Endothelial cell of umbilical vein (primary cell): ENCODE data around the gene GPHA2. TPM values are rescaled to one million over a fixed set of nuclear protein-coding genes. Genes with fewer than 3 reads are reported as not detected.

Source experiments
- BruUV-seq: library from RNA; stranded (reverse); fragments of 400-500 nt; replicated peaks from 2 replicates; lab custom pipeline; 2021; lab: Mats Ljungman, UMichigan
- CTCF ChIA-PET: fragments of 300-600, 350-600 bp; sonication (Branson Sonifier 250); formaldehyde crosslinking; loops from one replicate; lab custom pipeline; 2021; ENCODE audit warnings: antibody characterized with exemption, inconsistent platforms; lab: Charles Lee
- POLR2A ChIA-PET: fragments of 300-600, 350-600 bp; sonication (Branson Sonifier 250); formaldehyde crosslinking; loops from one replicate; lab custom pipeline; 2021; ENCODE audit warnings: antibody characterized with exemption, inconsistent platforms; lab: Charles Lee
- DNase-seq: peaks from one replicate; pipeline ENCODE4 v3.0.0-alpha.2; 2011; ENCODE audit warnings: low read depth, low spot score
- FAIRE-seq: peaks from 2 replicates; lab custom pipeline; 2011; peaks lifted over from hg19 to GRCh38; lab: Jason Lieb, UNC
- H2AFZ ChIP-seq: 2 replicates; pipeline ENCODE4 v1.6.0; 2012; ENCODE audit warnings: low read depth, low read length, control low read depth, inconsistent platforms
- H3K27ac ChIP-seq: 2 replicates; pipeline ENCODE4 v1.5.1; 2011; ENCODE audit warnings: low read depth, mild to moderate bottlenecking, control low read depth, low read length, moderate library complexity; ENCODE audit not compliant: insufficient read depth
- H3K27me3 ChIP-seq, 2 experiments: 2 replicates each; pipeline versions ENCODE4 v1.6.0 to v1.6.1; 2011; ENCODE audit warnings: low read length in 2 of 2, mixed read lengths in 1 of 2; ENCODE audit not compliant: control insufficient read depth in 2 of 2, insufficient read depth in 2 of 2
- H3K36me3 ChIP-seq, 2 experiments: 2 replicates in 1 of 2; 3 replicates in 1 of 2; pipeline ENCODE4 v1.5.1; 2011; ENCODE audit warnings: low read length in 2 of 2, mild to moderate bottlenecking in 1 of 2, moderate library complexity in 1 of 2; ENCODE audit not compliant: control insufficient read depth in 2 of 2, insufficient read depth in 2 of 2; ENCODE audit errors: extremely low read depth in 1 of 2
- H3K4me1 ChIP-seq: 3 replicates; pipeline ENCODE4 v1.5.1; 2011; ENCODE audit warnings: mild to moderate bottlenecking, low read length; ENCODE audit not compliant: control insufficient read depth, insufficient read depth; ENCODE audit errors: extremely low read depth
- H3K4me2 ChIP-seq: 2 replicates; pipeline ENCODE4 v1.6.1; 2011; ENCODE audit warnings: low read length, control low read depth, mixed read lengths; ENCODE audit not compliant: insufficient read depth
- H3K4me3 ChIP-seq, 3 experiments: fragments of 200-600 bp in 1 of 3; sonication (generic), shearing (Covaris generic) in 1 of 3; replicated peaks in 1 of 3; 2 replicates each; pipeline ENCODE4 v1.5.1; 2011 to 2016; ENCODE audit warnings: control low read depth in 3 of 3, low read length in 3 of 3, mild to moderate bottlenecking in 2 of 3, inconsistent platforms in 1 of 3, low read depth in 1 of 3, moderate library complexity in 1 of 3; ENCODE audit not compliant: insufficient read depth in 1 of 3
- H3K79me2 ChIP-seq: 2 replicates; pipeline ENCODE4 v1.6.0; 2012; ENCODE audit warnings: low read length, inconsistent platforms; ENCODE audit not compliant: control insufficient read depth, insufficient read depth
- H3K9ac ChIP-seq: replicated peaks from 2 replicates; pipeline ENCODE3; 2011; ENCODE audit warnings: low read length, control low read depth; ENCODE audit not compliant: insufficient read depth; ENCODE audit errors: extremely low read depth
- H3K9me1 ChIP-seq: replicated peaks from 3 replicates; pipeline ENCODE4 v1.6.0; 2011; ENCODE audit warnings: mild to moderate bottlenecking, low read length; ENCODE audit not compliant: control insufficient read depth, insufficient read depth; ENCODE audit errors: extremely low read depth
- H3K9me3 ChIP-seq: replicated peaks from 2 replicates; pipeline ENCODE4 v1.5.1; 2012; ENCODE audit warnings: low read length, inconsistent platforms; ENCODE audit not compliant: control insufficient read depth, insufficient read depth
- H4K20me1 ChIP-seq: replicated peaks from 2 replicates; pipeline ENCODE3; 2011; ENCODE audit warnings: mild to moderate bottlenecking, low read length; ENCODE audit not compliant: control insufficient read depth, insufficient read depth; ENCODE audit errors: extremely low read depth
- EZH2 ChIP-seq: IDR thresholded peaks from 2 replicates; pipeline ENCODE4 v1.6.1; 2012; ENCODE audit warnings: borderline replicate concordance, low read depth, mild to moderate bottlenecking, moderate library complexity, low read length, inconsistent platforms; ENCODE audit not compliant: severe bottlenecking
- FOS ChIP-seq: IDR thresholded peaks from 2 replicates; pipeline ENCODE4 v1.6.1; 2011; ENCODE audit warnings: mild to moderate bottlenecking, low read length, moderate library complexity, borderline replicate concordance; ENCODE audit not compliant: insufficient read depth
- GATA2 ChIP-seq: IDR thresholded peaks from 2 replicates; pipeline ENCODE4 v1.7.0; 2011; ENCODE audit warnings: low read depth, mild to moderate bottlenecking, moderate library complexity, mixed read lengths, low read length; ENCODE audit not compliant: insufficient read length, insufficient read depth
- JUN ChIP-seq: IDR thresholded peaks from 2 replicates; pipeline ENCODE4 v1.6.1; 2011; ENCODE audit warnings: borderline replicate concordance, low read depth; ENCODE audit not compliant: insufficient read length, insufficient read depth
- MAX ChIP-seq: IDR thresholded peaks from 2 replicates; pipeline ENCODE4 v1.6.1; 2011; ENCODE audit not compliant: insufficient read depth, insufficient read length
- MYC ChIP-seq: IDR thresholded peaks from one replicate; pipeline ENCODE4 v1.6.1; 2011; ENCODE audit warnings: mild to moderate bottlenecking, low read depth, low read length
- POLR2A ChIP-seq: IDR thresholded peaks from 2 replicates; pipeline ENCODE4 v1.6.1; 2012; ENCODE audit warnings: low read depth, mild to moderate bottlenecking, control low read depth, low read length
- POLR2AphosphoS5 ChIP-seq: IDR thresholded peaks from 2 replicates; pipeline ENCODE4 v1.6.1; 2012; ENCODE audit warnings: low read depth, mild to moderate bottlenecking, control low read depth, low read length, moderate library complexity; ENCODE audit not compliant: insufficient read depth
- dilution Hi-C: fragments of 300-500 bp; cut with MboI; formaldehyde crosslinking; loops from one replicate; pipeline ENCODE4 v1.15.0; 2019; ENCODE audit warnings: low sequenced_read_pairs; ENCODE audit not compliant: extremely low pct_ligation_motif_present
- intact Hi-C: fragments of 100-400 bp; cut with micrococcal nuclease; formaldehyde crosslinking; loops from one replicate; pipeline ENCODE4 v1.10.0; 2022
- polyA plus RNA-seq, 4 experiments: library from polyadenylated mRNA; depleted of rRNA in 3 of 4; stranded (reverse) in 3 of 4; unstranded in 1 of 4; fragments of >200 nt; gene quantifications; 2 replicates each; pipeline versions ENCODE4 v1.2.1 to v1.2.3, GENCODE V29; 2011 to 2012; ENCODE audit warnings: missing spikeins in 1 of 4
- total RNA-seq: library from RNA; stranded (reverse); gene quantifications from 2 replicates; pipeline ENCODE4 v1.2.3, GENCODE V29; 2021
- TF ChIP-seq, protein P1 (sequence below), 2 donors: IDR thresholded peaks; 1 replicate in 1 of 2; 2 replicates in 1 of 2; pipeline ENCODE4 v1.5.1; 2011; ENCODE audit warnings: low read length in 2 of 2, mild to moderate bottlenecking in 2 of 2, moderate library complexity in 2 of 2, control low read depth in 1 of 2, inconsistent platforms in 1 of 2, low read depth in 1 of 2; ENCODE audit not compliant: insufficient read depth in 1 of 2; ENCODE audit errors: extremely low read depth in 1 of 2

GPHA2 gene
- total and polyA plus RNA-seq, 2 donors (not counting 3 experiments of a cell fraction or from before 2014, with no cell fraction given) = not detected

- POLR2A ChIA-PET = no interaction called here
- TF ChIP-seq POLR2A = no peak
- no peak for TF ChIP-seq MAX
- TF ChIP-seq EZH2 = no peak
- TF ChIP-seq JUN = no peak
- TF ChIP-seq, protein P1, sequence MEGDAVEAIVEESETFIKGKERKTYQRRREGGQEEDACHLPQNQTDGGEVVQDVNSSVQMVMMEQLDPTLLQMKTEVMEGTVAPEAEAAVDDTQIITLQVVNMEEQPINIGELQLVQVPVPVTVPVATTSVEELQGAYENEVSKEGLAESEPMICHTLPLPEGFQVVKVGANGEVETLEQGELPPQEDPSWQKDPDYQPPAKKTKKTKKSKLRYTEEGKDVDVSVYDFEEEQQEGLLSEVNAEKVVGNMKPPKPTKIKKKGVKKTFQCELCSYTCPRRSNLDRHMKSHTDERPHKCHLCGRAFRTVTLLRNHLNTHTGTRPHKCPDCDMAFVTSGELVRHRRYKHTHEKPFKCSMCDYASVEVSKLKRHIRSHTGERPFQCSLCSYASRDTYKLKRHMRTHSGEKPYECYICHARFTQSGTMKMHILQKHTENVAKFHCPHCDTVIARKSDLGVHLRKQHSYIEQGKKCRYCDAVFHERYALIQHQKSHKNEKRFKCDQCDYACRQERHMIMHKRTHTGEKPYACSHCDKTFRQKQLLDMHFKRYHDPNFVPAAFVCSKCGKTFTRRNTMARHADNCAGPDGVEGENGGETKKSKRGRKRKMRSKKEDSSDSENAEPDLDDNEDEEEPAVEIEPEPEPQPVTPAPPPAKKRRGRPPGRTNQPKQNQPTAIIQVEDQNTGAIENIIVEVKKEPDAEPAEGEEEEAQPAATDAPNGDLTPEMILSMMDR (IDR thresholded peaks at IDR 0.05; ENCODE audit: extremely low read depth in 1 of 2, insufficient read depth in 1 of 2, low read depth in 1 of 2, low read length in 2 of 2) = no peak
- no peak for TF ChIP-seq GATA2
- no peak for TF ChIP-seq FOS
- TF ChIP-seq POLR2AphosphoS5 = no peak
- no peak for TF ChIP-seq MYC
- dilution Hi-C loops = loop anchor here (10.0 kb wide), 1 partner anchor 46 kb away; the partner anchor contains the start of gene CDC42BPG
- Histone ChIP-seq H3K9me3 (no peaks in the 10 kb centered on the region), H3K79me2 (no peaks in the 10 kb centered on the region), H3K27me3 (no peaks in the 10 kb centered on the region), H3K36me3 (peaks cover 0 to 4% of the 10 kb centered on the region in 2 experiments), H3K9ac (no peak overlapping the region), H3K4me3 (no peak overlapping the region), H3K9me1 (no peaks in the 10 kb centered on the region), H3K4me2 (no peak overlapping the region), H3K4me1 (peaks cover 9% of the 10 kb centered on the region), H4K20me1 (no peaks in the 10 kb centered on the region), H3K27ac (no peak overlapping the region), H2AFZ (no peak overlapping the region)
- no TSS peak for BruUV-seq
- FAIRE-seq (no peak), DNase-seq (no peak)
- intact Hi-C loops = no loop called here
- CTCF ChIA-PET = interaction anchor here (0.8 to 9.4 kb wide), 4 partner anchors 26 to 106 kb away, joined by 3 to 168 read pairs (median 4); partner anchors contain the start of genes BATF2 and CDC42BPG
Observed at GRCh38 chr11:64890522-64890939, 45.2 kb downstream of the GPHA2 start.
